Thyroid gland (tissue), 4 donors: Measurements from ENCODE around the gene PRPF8.

Experiments
- POLR2A ChIP-seq, 2 donors: fragments of 450-650 bp; IDR thresholded peaks; one replicate each; pipeline ENCODE4 v1.6.1; 2017; ENCODE audit warnings: antibody characterized with exemption in 2 of 2, mild to moderate bottlenecking in 2 of 2, moderate library complexity in 1 of 2
- TF ChIP-seq, protein P1 (sequence below), 6 experiments: fragments of 200-600 bp in 3 of 6; fragments of 450-650 bp in 3 of 6; sonication (generic) in 3 of 6; IDR thresholded peaks; one replicate each; pipeline ENCODE4 v1.5.1; 2016 to 2019; ENCODE audit warnings: antibody characterized with exemption in 6 of 6, mild to moderate bottlenecking in 2 of 6, inconsistent platforms in 1 of 6, moderate library complexity in 1 of 6

DNA sequence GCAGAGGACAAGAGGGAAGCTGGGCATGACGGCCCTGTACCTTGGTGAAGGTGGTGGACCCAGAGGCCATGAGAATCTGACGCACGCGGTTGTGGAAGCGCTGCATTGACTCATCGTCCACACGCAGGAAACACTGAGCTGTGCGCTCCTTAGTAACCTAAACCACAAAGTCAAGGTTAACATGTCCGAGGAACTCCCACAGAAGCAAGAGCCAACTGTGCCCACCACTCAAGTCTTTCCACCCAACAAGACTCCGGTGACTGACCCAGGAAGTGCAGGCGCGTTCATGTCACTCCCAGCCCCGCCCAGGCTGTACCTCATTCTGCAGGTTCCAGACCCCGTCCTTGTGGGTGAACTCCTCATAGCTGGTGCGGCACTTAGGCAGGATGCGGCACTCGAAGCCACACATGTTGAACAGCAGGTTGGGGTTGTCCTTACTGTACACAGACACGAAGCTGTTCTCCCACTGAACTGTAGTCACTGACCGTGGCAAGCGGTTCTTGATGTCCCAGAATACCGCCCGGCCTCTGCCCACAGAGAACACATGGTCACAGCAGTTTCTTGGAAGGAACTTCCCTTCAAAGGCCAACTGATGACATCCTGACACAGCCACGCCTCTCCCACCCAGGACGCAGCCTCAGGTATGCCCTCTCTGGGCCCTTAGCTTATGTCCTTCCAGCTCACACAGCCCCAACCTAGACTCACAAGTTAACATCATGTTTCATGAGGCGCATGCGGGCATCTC is 11.5 kb downstream of the PRPF8 start:
- TF ChIP-seq, protein P1, sequence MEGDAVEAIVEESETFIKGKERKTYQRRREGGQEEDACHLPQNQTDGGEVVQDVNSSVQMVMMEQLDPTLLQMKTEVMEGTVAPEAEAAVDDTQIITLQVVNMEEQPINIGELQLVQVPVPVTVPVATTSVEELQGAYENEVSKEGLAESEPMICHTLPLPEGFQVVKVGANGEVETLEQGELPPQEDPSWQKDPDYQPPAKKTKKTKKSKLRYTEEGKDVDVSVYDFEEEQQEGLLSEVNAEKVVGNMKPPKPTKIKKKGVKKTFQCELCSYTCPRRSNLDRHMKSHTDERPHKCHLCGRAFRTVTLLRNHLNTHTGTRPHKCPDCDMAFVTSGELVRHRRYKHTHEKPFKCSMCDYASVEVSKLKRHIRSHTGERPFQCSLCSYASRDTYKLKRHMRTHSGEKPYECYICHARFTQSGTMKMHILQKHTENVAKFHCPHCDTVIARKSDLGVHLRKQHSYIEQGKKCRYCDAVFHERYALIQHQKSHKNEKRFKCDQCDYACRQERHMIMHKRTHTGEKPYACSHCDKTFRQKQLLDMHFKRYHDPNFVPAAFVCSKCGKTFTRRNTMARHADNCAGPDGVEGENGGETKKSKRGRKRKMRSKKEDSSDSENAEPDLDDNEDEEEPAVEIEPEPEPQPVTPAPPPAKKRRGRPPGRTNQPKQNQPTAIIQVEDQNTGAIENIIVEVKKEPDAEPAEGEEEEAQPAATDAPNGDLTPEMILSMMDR (IDR thresholded peaks at IDR 0.05) = no peak
- no peak for TF ChIP-seq POLR2A (IDR thresholded peaks at IDR 0.05)
